GM19438 (cell line): ENCODE results near the gene SLC6A4.
"Not testable (repeated sequence)": the region's sequence is repeated elsewhere in the genome, so short reads cannot be mapped to it uniquely, and the experiment has no call there.

Experiments
- ATAC-seq: cut with Tn5 transposase; IDR thresholded peaks from one replicate; pipeline ENCODE4 v1.9.1; 2021; ENCODE audit warnings: low read depth; ENCODE audit not compliant: unreplicated experiment

The SLC6A4 gene

DNA sequence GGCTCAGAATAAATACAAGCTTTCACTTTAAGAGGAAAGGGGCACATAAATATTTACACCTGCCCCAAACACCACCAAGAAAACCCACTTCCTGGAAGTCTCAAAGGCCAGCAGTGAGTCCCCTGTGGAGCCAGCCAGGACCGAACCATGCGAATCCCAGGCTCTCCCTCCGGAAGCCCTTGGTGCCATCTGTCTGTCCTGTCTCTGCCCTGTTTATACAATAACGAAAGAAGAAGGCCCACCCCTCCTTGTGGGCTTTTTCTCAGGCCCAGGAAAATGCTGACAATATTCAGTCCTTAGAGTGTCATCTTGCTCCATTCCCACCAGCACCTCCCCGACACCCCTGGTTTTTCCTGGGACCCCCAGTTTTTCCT, 3.6 kb upstream of the SLC6A4 start:
- no peak for ATAC-seq

DNA sequence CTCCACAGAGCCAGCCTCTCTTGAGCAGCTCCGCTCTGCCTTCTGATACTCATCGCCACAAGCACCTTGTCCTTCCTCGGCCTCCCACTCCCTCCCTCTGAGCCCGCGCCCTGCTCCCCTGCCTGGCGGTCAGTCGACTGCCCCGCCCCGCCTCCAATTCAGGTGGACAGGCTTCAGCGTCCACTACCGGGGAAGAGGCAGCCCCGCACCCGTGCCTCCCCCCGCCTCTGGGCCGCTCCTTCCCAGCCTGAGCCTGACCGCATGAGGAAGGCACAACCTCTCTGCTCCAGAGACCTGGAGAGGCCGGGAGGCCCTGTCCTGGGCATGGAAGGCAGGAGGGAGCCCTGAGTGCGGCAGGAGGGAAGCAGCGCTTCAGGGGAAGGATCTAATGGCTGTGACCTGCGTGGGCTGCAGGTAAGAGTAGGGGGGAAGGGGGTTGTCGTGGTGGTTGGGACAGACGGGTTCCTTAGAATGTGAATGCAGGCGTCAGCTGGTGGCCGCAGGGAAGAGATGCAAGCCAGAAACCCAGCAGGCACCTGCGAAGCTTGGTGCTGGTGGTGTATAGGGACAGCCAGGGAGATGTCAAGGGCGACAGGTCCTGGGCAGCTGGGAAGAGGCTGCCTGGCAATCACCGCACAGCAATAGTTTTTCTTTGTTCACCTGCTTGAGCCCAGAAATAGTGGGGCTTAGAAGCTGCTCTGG, 3.0 kb upstream of the SLC6A4 start:
- no peak for ATAC-seq

DNA sequence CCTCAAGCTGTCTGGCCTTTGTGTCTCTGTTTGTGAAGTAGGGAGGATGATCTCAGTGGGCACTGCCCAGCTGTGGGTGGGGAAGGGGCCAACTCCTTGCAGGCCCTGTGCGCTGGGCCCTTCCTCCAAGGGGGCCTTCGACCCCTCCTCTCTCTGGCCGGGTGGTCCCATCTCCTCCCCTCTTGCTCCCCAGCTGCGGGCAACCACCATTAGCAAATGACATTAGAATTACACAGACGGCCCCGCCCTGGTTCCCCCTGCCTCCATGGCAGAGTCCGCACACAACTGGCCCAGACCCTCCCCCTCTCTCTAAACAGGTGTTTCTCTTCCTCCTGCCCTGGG, 2.5 kb upstream of the SLC6A4 start:
- no peak for ATAC-seq

DNA sequence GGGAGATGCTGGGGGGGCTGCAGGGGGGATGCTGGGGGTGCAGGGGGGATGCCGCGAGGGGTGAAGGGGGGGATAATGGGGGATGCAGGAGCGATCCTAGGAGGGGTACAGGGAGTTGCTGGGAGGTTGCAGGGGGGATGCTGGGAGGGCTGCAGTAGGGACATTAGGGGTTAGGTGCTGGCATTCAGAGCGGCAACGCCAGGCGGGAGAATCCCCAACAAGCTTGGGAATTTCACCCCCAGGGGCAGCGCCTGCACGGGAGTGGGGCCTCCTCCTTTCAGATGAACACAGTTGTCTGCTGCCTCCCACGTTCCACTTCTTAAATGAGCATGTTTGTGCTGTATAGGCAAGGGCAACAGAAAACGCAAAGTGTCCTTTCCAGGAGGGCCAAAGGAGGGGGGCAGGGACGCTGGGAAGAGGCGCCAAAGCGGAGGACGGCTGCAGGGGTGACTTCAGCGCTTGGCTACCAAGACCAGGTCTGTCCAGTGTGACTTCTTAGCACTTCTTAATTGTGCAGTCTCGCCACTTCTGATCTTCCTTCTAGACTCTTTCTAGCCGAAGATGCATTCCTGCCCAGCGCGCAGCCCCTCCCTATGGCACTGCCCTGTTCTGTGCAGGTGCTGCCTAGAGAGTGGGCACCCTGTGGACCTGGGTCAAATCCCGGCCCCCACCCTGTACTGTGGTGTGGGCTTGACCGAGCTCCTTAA, 2.0 kb upstream of the SLC6A4 start:
- ATAC-seq, result no peak

DNA sequence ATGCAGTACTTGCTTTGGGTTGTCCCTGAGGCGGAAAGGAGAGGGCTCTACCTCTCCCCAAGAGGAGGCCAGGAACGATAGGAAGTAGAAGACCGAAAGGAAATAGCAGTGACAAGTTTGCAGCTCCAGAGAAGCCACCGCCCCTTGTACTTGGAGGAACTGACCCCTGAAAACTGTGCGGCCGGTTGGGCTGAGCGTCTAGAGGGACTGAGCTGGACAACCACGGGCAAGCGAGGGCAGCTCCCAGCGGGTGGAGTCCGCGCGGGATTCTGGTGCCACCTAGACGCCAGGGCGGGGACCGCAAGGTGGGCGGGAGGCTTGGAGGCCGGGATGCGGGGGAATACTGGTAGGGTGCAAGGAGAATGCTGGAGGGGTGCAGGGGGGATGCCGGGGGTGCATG, 1.3 kb upstream of the SLC6A4 start:
- ATAC-seq, result no peak

DNA sequence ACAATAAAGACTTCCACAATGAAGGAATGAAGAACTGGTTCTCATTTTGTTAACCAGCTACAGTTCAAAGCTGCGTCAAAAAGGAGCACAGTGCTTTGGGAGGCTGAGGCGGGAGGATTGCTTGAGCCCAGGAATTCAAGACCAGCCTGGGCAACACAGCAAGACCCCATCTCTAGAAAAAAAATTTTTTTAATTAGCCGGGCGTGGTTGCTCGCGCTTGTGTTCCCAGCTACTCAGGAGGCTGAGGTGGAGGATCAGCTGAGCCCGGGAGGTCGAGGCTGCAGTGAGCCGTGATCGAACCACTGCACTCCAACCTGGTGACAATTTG, 764 bp upstream of the SLC6A4 start:
- ATAC-seq, result no peak

DNA sequence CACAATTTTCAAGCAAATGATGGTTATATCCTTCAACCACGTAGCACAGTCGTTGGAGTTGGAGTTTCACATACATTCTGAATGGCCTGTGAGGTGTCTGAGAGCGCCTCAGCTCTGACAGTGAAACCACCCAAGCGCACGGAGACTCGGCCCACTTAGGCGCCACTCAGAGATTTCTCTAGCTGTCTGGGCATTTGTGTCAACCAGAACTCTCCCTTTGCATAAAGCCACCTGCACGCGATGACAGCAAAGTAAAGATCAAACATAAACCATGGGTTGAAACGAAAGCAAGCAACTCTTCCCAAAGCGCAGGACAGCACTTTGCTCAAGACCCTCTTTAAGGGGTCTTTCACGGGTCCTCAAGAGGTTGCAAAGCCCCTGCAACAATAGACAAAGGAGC, 533 bp downstream of the SLC6A4 start:
- no peak for ATAC-seq

DNA sequence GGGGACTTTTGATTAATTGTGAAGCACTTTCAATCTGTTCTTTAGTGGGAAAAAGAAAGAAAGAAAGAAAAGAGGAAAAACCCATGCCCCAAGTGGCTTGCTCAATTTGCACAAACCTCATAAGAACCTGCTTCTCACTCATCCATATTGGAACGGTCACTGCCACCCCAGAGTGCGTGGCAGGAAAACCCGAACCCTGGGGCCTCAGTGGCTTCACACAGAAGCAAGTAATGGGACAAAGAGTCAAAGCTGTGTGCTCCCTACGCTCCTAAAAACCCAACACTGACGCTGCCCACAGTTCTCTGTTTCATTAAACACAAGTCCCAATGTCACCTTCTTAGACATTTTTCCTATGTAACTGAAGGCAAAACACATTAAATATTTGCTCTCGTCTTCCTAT, 1.2 kb downstream of the SLC6A4 start:
- no peak for ATAC-seq

DNA sequence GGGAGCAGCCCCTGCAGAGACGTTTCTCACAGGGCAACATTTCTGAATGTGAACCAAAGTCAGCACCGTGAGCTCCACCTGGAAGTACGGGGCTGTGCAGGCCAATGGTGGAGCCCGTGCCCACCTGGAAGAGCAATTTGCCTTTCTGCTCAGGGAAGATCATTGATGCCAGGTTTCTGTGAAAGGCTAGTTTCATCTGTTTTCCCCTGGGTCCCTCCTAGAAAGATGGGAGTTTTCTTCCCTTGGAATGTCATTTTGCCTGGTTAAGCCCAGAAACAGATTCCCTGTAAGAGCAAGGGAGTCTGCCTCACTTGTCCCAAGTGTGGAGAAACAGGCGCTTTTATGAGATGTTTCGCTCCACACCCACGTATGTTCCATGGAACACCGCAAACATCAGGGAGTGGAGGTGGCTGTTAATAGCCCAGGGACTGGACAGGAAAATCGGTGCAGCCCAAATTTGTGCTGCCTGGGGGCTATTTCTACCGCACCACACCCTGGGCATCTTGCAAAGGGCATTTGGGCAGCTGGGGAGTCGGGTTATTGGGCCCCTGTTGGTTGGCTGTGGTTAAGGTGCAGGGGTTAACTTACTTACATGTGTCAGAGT, 2.6 kb downstream of the SLC6A4 start:
- ATAC-seq, result no peak

DNA sequence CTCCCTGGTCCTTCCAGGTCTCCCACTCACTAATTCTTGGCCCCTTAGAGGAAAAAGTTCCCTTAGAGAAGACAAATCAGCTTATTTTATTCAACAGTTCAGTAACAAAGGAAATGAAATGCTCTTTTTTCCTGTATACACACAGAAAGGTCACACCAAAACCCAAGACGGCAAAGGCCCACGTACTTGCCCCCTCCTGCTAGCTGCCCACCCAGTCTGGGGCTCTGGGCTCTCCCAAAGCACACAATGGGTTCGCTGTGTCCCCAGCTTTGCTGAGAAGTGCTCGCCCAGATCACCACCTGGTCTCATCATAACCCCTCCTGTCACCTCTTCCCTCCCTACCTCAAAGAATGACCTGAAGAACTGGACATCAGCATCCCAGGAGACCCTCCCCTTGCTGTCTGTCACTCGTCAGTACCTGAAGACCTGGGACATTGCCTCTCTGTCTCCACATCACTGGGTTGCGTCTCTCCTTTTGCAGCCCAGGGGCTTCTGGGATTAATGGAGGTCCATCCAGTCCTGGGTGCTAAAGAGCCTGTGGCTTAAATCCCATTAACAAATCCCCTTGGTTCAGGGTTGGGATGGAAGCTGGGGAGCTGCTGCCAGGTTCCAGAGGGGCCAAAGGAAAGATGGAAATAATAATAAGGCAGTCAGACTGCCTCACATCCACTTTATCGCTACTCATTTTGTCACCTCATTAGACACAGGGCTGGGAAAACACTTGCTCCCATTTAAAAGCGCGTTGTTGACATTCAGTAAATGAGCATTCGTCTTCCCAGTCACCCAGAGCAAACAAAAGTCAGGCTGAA, 3.3 kb downstream of the SLC6A4 start:
- ATAC-seq, result no peak

DNA sequence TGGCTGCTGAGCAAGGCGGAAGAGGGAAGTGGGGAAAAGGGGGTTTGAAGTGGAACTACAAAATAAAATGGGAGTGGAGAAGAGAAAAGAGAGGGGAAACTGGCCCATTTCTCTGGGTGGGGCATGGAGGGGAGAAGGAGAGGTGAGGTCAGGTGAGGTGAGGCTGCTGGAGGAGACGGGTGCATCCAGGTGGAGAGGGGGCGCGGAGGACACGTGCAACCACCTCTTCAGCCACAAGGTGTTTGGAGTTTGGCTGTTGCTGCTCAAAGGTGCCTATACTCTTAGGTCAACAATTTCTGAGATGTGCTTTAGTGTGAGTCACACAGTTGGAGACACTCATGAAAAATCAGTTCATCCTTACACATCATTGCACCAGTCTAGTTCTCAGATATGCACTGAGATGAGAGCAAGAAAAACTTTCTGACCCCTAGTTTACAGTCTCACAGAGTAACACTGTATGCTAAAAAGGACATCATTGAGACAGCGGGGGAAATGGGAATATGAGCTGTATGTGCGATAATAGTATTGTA, 4.8 kb downstream of the SLC6A4 start:
- no peak for ATAC-seq

DNA sequence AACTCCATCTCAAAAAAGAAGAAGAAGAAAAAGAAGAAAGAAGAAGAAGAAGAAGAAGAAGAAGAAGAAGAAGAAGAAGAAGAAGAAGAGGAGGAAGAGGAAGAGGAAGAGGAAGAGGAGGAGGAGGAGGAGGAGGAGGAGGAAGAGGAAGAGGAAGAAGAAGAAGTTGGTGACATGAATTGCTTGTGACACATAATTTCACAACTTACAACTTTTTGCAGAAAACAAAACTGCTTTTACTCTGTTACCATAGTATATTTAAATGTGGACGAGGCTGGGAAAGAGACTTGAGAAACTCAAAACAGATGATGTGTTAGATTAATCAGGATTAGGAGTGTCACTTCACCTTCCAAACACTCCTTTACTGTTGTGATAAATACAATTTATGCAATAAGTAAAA, 5.5 kb downstream of the SLC6A4 start:
- ATAC-seq, result not testable (repeated sequence)

DNA sequence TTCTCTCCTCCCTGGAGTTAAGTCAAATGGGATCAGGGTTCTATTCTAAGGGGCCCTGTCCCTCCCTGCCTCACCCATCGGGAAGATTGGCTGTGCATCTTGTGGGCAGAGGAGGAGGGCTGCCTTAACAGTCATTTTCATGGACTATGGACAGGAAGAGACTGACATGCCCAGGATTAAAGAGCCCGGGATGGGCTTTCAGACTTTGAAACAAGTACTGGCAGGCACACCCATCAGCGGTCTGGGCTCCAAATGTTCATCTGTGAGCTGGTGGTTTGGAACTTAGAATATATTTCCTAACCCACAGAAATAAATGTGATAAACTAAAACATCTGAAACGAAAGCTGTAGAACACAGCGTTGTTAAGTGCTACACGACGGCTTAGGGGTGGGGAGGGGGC, 6.5 kb downstream of the SLC6A4 start:
- no peak for ATAC-seq

DNA sequence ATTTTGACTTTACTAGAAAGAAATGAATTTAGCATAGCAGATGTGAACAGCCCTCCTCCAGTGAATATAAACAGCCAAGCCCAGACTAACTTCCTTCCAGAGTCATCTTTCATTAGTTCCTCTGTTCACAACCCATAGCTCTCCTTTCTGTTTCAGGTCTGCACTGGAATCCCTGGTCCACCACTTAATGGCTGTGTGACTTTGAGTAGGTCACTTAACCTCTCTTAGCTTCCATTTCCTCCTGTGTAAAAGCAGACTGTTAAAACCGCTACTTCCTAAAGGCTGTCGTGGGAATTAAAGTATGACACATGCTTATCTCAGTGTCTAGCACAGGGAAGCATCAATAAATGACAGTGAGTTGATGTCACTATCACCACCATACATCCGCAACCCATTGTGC, 7.5 kb downstream of the SLC6A4 start:
- no peak for ATAC-seq

DNA sequence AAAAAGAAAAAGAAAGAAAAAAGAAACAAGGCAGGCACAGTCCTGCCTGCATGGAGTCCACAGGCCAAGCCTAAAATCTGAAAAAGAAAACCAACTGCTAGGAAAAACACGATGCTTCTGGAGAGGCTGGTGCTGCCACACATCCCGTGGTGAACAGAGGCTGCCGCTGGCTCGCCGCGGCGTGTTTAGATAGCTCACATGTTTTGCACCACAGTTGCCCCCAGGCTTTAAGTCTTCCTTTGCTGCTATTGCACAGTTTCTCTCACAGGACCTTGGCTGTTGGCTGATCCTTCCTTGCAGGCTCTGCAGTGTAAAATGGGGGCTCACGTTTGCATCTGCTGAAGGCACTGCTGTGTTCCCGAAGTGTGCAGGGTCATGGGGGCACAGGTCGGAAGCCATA, 8.6 kb downstream of the SLC6A4 start:
- no peak for ATAC-seq

DNA sequence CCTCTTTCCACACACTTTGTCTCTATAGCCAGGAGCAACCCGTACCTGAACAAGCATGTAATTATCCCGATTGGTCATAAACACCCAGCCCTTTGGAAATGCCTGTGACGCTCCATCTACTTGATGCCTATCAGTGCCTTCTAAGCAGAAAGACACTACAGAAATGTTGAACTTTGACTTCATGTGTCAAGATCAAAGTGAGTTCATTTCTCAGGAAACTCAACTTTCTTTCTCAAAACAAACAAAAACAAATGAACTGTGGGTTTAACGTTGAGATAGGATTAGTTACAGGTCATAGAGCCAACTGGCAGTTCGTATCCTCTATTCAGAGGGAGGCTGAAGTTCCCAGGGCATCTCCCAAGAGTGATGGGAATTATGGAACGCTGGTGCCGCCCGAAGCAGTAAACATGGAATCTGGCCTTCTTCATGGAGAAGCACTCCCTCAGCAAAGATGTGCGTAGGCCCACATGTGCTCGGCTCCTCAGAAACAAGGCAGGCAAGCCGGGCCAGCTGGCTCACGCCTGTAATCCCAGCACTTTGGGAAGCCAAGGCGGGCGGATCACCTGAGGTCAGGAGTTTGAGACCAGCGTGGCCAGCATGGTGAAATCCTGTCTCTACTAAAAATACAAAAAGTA, 9.5 kb downstream of the SLC6A4 start:
- ATAC-seq, result no peak

DNA sequence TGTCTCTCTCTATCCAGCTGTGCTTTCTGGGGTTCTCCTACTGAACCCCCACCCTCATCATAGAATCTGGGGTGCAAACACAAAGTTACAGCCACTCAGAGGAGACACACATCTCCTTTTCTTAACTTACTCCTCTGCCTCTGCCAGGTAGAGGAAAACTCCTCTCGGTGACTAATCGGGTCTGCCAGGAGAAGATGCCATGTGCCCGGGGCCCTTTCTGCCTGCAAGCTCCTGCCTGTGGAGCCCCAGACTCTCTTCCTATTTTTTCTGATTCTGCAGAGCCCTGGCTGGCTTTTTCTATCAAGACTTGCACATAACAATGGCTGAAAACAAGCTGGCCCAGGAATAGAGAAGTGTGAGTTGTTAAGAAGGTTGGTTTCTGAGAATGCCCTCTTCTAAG, 10.4 kb downstream of the SLC6A4 start:
- ATAC-seq, result no peak

DNA sequence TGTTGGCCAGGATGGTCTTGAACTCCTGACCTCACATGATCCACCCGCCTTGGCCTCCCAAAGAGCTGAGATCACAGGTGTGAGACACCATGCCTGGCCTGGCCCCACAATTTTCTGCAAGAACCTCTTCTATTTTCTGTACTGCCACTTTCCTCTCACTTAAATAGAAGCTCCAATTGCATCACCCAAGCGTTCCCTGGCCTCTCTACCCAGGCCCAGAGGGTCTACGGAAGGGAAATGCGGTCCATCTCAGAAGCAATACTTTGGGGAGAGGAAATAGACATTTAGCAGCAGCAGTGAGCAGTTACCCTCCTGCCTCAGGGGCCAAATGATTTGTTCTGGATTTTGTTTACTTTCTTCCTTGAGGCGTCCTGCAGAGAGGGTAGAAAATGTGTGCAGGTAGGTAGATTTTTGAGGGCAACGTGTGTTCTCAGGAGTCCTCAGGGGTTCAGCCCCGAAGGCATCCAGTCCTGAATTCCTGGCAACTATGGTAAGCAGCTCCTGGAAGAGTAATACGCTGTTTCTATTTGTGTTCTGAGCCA, 11.0 kb downstream of the SLC6A4 start:
- ATAC-seq, result no peak

DNA sequence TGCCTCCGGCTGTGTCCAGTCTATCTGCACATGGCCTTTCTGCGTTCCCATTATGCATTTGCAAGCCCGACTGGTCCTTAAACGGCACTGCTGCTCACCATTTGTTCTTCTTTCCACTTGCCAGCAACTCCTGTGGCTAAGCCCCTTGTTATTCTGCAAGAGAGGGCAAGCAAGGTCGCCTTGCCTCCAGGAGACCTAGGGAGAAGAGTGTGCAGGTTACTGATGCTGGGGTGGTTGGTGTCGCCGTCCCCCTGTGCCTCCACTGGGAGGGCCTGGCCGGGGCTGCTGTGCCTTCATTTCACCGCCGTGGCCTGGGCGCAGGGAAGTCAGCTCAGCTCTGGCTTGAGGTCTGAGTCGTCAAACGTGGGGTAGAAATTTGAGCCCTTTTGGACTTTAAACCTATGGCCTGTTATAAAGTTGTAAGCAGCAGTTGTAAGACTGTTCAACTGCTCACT, 12.7 kb downstream of the SLC6A4 start:
- no peak for ATAC-seq

DNA sequence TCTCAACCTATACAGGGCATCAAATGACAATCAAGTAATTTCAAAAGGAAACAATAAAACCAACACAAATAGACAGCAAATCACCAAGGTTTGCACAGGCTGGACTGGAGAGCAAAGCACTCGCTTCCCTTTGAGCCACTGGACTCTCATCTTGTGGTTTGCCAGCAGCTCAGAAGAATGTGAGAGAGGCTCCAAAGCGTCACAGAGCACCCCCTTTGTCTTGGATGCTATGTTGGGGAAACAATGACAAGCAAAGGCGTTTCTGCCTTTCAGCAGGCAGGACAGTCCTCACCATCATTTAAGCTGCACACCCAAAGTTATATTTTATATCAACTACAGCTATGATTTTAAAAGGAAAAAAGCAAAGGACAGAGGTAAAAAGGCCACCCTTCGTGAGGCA, 13.2 kb downstream of the SLC6A4 start:
- ATAC-seq, result no peak

DNA sequence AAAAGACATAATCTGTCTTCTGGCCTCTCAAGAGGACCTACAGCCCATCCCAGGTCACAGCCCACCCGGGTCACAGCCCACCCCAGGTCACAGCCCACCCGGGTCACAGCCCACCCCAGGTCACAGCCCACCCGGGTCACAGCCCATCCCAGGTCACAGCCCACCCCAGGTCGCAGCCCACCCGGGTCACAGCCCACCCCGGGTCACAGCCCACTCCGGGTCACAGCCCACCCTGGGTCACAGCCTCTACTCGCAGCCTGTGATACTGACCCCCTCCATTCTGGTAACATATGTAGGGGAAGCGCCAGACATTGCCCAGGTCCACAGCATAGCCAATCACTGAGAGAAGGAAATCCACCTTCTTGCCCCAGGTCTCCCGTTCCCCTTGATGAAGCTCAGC, 14.2 kb downstream of the SLC6A4 start:
- no peak for ATAC-seq
